Neural progenitor cell (in vitro differentiated cells): ENCODE results near the gene DPM1. TPM values are rescaled to one million over a fixed set of nuclear protein-coding genes. Genes with fewer than 3 reads are reported as not detected.

ENCODE experiments used
- DNase-seq: peaks from one replicate; pipeline ENCODE4 v3.0.0-alpha.2; 2016; ENCODE audit warnings: low spot score
- H2AFZ ChIP-seq: fragments of 200-600 bp; sonication (generic); replicated peaks from 2 replicates; pipeline ENCODE4 v1.6.1; 2016; ENCODE audit warnings: antibody characterized with exemption
- H3F3A ChIP-seq: fragments of 200-600 bp; sonication (generic); 2 replicates; pipeline ENCODE4 v1.6.1; 2016; ENCODE audit warnings: antibody characterized with exemption, low read depth
- H3K27ac ChIP-seq: fragments of 200-600 bp; sonication (generic); 2 replicates; pipeline ENCODE4 v1.5.1; 2016; ENCODE audit warnings: mild to moderate bottlenecking
- H3K27me3 ChIP-seq: fragments of 200-600 bp; sonication (generic); 2 replicates; pipeline ENCODE4 v1.6.1; 2016; ENCODE audit warnings: mild to moderate bottlenecking, moderate library complexity
- H3K36me3 ChIP-seq: fragments of 200-600 bp; sonication (generic); 2 replicates; pipeline ENCODE4 v1.5.1; 2016
- H3K4me1 ChIP-seq: fragments of 200-600 bp; sonication (generic); 2 replicates; pipeline ENCODE4 v1.6.1; 2016; ENCODE audit warnings: mixed run types
- H3K4me2 ChIP-seq: fragments of 200-600 bp; sonication (generic); 2 replicates; pipeline ENCODE4 v1.6.1; 2016
- H3K4me3 ChIP-seq: fragments of 200-600 bp; sonication (generic); 2 replicates; pipeline ENCODE4 v1.5.1; 2016
- H3K79me2 ChIP-seq: fragments of 200-600 bp; sonication (generic); 2 replicates; pipeline ENCODE4 v1.6.1; 2016; ENCODE audit warnings: low read depth
- H3K9ac ChIP-seq: fragments of 200-600 bp; sonication (generic); 2 replicates; pipeline ENCODE4 v1.6.1; 2016
- H3K9me3 ChIP-seq: fragments of 200-600 bp; sonication (generic); 2 replicates; pipeline ENCODE4 v1.5.1; 2016; ENCODE audit warnings: low read depth
- H4K20me1 ChIP-seq: fragments of 200-600 bp; sonication (generic); 2 replicates; pipeline ENCODE4 v1.6.1; 2016; ENCODE audit warnings: low read depth
- H3K27ac Mint-ChIP-seq: 3 replicates; pipeline ENCODE4 v1.8.0; 2021; ENCODE audit warnings: mixed read lengths
- H3K27me3 Mint-ChIP-seq: 2 replicates; pipeline ENCODE4 v1.8.0; 2022; ENCODE audit warnings: low read depth, mild to moderate bottlenecking, inconsistent platforms, moderate library complexity, mixed read lengths; ENCODE audit not compliant: insufficient read depth
- H3K36me3 Mint-ChIP-seq: 3 replicates; pipeline ENCODE4 v1.8.0; 2021; ENCODE audit warnings: mixed read lengths
- H3K4me1 Mint-ChIP-seq: 3 replicates; pipeline ENCODE4 v1.8.0; 2021; ENCODE audit warnings: mixed read lengths
- H3K4me3 Mint-ChIP-seq: 3 replicates; pipeline ENCODE4 v1.8.0; 2021; ENCODE audit warnings: mild to moderate bottlenecking, moderate library complexity, mixed read lengths
- H3K9me3 Mint-ChIP-seq: 3 replicates; pipeline ENCODE4 v1.8.0; 2020; ENCODE audit warnings: mixed read lengths
- EZH2 ChIP-seq: fragments of 200-600 bp; sonication (generic); IDR thresholded peaks from 2 replicates; pipeline ENCODE4 v1.6.1; 2017; ENCODE audit warnings: antibody characterized with exemption, mild to moderate bottlenecking, moderate library complexity
- EZH2phosphoT487 ChIP-seq: fragments of 200-600 bp; sonication (generic); IDR thresholded peaks from 2 replicates; pipeline ENCODE4 v1.6.1; 2017; ENCODE audit warnings: antibody characterized with exemption
- total RNA-seq: library from RNA; depleted of rRNA; stranded (reverse); fragments of >200 nt; gene quantifications from 2 replicates; pipeline ENCODE4 v1.2.3, GENCODE V29; 2015; ENCODE audit warnings: low replicate concordance
- TF ChIP-seq, protein P1 (sequence below): fragments of 200-600 bp; sonication (generic); IDR thresholded peaks from 2 replicates; pipeline ENCODE4 v1.5.1; 2017; ENCODE audit warnings: antibody characterized with exemption, mild to moderate bottlenecking

The DPM1 gene
- total RNA-seq, 1 donor from 2014 or later: 173 TPM

DNA sequence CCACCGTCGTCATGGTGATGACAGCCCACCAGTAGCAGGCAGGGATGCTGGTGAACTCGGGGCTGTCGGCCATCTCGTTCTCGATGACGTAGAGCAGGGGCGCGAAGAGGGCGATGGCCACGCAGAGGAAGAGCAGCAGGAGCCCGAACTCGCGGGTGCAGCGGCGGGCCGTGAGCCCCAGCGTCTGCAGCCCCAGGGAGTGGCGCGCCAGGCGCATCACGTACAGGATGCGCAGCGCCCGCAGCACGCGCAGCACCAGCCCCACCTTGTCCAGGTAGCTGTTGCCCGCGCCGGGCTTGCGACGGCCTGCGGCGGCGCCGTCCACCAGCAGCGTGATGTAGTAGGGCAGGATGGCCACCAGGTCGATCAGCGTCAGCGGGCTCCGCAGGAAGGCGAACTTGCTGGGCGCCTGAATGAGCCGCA lies 46.0 kb upstream of the DPM1 start:
- no peak overlapping the region for H3K4me2 ChIP-seq
- no peaks in the 10 kb centered on the region for H3K79me2 ChIP-seq
- H3K27ac Mint-ChIP-seq: no peak overlapping the region
- no peak overlapping the region for H3K4me3 ChIP-seq
- H3K27ac ChIP-seq: no peak overlapping the region
- H3K27me3 Mint-ChIP-seq: peaks cover 5% of the 10 kb centered on the region
- H3K9ac ChIP-seq: no peak overlapping the region
- H3K4me1 ChIP-seq: peaks cover 12% of the 10 kb centered on the region
- no peak overlapping the region for H3K4me3 Mint-ChIP-seq
- no peaks in the 10 kb centered on the region for H4K20me1 ChIP-seq
- H3K36me3 ChIP-seq: no peaks in the 10 kb centered on the region
- H3K4me1 Mint-ChIP-seq: peaks cover 34% of the 10 kb centered on the region
- no peak overlapping the region for H2AFZ ChIP-seq
- DNase-seq: no peak
- no peaks in the 10 kb centered on the region for H3K27me3 ChIP-seq
- H3K9me3 Mint-ChIP-seq: no peaks in the 10 kb centered on the region
- no peaks in the 10 kb centered on the region for H3K9me3 ChIP-seq
- peaks cover 8% of the 10 kb centered on the region for H3K36me3 Mint-ChIP-seq
- TF ChIP-seq, protein P1, sequence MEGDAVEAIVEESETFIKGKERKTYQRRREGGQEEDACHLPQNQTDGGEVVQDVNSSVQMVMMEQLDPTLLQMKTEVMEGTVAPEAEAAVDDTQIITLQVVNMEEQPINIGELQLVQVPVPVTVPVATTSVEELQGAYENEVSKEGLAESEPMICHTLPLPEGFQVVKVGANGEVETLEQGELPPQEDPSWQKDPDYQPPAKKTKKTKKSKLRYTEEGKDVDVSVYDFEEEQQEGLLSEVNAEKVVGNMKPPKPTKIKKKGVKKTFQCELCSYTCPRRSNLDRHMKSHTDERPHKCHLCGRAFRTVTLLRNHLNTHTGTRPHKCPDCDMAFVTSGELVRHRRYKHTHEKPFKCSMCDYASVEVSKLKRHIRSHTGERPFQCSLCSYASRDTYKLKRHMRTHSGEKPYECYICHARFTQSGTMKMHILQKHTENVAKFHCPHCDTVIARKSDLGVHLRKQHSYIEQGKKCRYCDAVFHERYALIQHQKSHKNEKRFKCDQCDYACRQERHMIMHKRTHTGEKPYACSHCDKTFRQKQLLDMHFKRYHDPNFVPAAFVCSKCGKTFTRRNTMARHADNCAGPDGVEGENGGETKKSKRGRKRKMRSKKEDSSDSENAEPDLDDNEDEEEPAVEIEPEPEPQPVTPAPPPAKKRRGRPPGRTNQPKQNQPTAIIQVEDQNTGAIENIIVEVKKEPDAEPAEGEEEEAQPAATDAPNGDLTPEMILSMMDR: no peak
- TF ChIP-seq EZH2: no peak
- no peaks in the 10 kb centered on the region for H3F3A ChIP-seq

DNA sequence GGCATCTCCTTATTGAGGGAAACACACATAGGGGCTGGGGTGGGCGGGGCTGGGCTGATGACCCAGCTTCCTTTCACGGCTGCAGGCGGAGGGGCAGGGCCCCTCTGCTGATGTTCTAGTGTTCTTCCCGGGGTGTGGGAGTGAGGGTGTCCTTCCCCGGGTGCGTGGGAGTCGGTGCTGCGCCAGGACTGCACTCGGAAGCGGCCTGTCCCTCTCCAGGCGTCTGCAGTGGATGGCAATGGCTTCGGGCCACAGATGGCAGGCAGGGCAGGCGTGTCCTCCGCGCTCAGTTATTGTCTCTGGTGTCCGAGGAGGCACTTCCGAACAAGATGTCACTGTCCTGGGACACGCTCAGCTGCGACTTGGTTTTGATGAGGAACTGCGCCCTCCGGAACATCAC lies 45.4 kb upstream of the DPM1 start:
- H3K4me3 Mint-ChIP-seq: no peak overlapping the region
- H3K27me3 Mint-ChIP-seq: peaks cover 8% of the 10 kb centered on the region
- Histone ChIP-seq H3K9ac (no peak overlapping the region), H3K9me3 (no peaks in the 10 kb centered on the region), H3K4me2 (peak overlapping the region; percentile 60), H2AFZ (no peak overlapping the region), H3K79me2 (no peaks in the 10 kb centered on the region), H3K27ac (no peak overlapping the region), H3K36me3 (no peaks in the 10 kb centered on the region), H3K4me3 (no peak overlapping the region), H4K20me1 (no peaks in the 10 kb centered on the region), H3K4me1 (peaks cover 12% of the 10 kb centered on the region), H3F3A (no peaks in the 10 kb centered on the region), H3K27me3 (no peaks in the 10 kb centered on the region)
- DNase-seq: no peak
- peaks cover 5% of the 10 kb centered on the region for H3K36me3 Mint-ChIP-seq
- peak overlapping the region; percentile 65 for H3K27ac Mint-ChIP-seq
- H3K4me1 Mint-ChIP-seq: peaks cover 34% of the 10 kb centered on the region
- TF ChIP-seq, protein P1: no peak
- no peaks in the 10 kb centered on the region for H3K9me3 Mint-ChIP-seq

DNA sequence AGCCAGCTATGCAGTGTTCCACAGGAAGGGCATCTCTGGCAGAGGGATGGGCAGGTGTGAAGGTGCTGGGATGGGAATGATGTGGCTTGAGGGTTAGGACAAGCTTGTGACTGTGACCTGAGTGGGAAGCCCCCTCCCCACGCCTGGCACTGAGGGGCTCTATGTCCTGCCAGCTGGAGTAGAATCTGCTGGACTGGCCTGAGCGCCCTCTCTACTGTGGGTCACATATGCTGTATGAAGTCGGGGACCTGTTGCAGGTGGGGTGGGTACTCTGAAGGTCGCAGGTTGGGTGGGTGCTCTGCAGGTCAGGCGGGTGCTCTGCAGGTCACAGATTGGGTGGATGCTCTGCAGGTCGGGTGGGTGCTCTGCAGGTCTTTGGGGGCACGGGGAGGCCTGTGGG lies 44.3 kb upstream of the DPM1 start:
- Histone ChIP-seq H3K79me2 (no peaks in the 10 kb centered on the region), H3K27me3 (no peaks in the 10 kb centered on the region), H3K4me3 (no peak overlapping the region), H2AFZ (no peak overlapping the region), H4K20me1 (no peaks in the 10 kb centered on the region), H3K4me1 (peaks cover 12% of the 10 kb centered on the region), H3K4me2 (no peak overlapping the region), H3K9me3 (no peaks in the 10 kb centered on the region), H3K36me3 (no peaks in the 10 kb centered on the region), H3F3A (no peaks in the 10 kb centered on the region), H3K9ac (no peak overlapping the region), H3K27ac (no peak overlapping the region)
- Mint-ChIP-seq H3K4me3 (no peak overlapping the region), H3K27ac (peak overlapping the region; percentile 39), H3K4me1 (peaks cover 34% of the 10 kb centered on the region), H3K27me3 (peaks cover 11% of the 10 kb centered on the region), H3K9me3 (no peaks in the 10 kb centered on the region), H3K36me3 (peaks cover 5% of the 10 kb centered on the region)
- DNase-seq: no peak
- TF ChIP-seq EZH2phosphoT487 (no peak), EZH2 (no peak)
- TF ChIP-seq, protein P1: no peak
